Neural progenitor cell (in vitro differentiated cells): Measurements from ENCODE around the gene EFCAB6.

Experiments used
- EZH2 ChIP-seq: fragments of 200-600 bp; sonication (generic); IDR thresholded peaks from 2 replicates; pipeline ENCODE4 v1.6.1; 2017; ENCODE audit warnings: antibody characterized with exemption, mild to moderate bottlenecking, moderate library complexity
- EZH2phosphoT487 ChIP-seq: fragments of 200-600 bp; sonication (generic); IDR thresholded peaks from 2 replicates; pipeline ENCODE4 v1.6.1; 2017; ENCODE audit warnings: antibody characterized with exemption
- TF ChIP-seq, protein P1 (sequence below): fragments of 200-600 bp; sonication (generic); IDR thresholded peaks from 2 replicates; pipeline ENCODE4 v1.5.1; 2017; ENCODE audit warnings: antibody characterized with exemption, mild to moderate bottlenecking

DNA sequence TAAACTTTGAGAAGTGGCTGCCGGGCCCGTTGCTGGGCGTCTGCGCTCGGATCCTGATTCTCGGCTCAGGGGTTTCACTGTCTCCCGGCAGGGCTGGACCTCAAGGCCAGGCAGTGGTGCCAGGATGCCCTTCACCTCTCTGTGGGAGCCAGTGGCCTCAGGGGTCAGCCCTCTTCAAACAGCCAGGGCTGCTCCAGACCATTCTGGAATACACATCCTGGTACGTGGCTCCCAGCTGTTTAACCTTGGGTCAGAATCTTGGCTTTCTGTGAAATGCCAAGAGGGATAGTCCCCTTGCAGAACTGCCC is 329.8 kb downstream of the EFCAB6 start:
- TF ChIP-seq, protein P1, sequence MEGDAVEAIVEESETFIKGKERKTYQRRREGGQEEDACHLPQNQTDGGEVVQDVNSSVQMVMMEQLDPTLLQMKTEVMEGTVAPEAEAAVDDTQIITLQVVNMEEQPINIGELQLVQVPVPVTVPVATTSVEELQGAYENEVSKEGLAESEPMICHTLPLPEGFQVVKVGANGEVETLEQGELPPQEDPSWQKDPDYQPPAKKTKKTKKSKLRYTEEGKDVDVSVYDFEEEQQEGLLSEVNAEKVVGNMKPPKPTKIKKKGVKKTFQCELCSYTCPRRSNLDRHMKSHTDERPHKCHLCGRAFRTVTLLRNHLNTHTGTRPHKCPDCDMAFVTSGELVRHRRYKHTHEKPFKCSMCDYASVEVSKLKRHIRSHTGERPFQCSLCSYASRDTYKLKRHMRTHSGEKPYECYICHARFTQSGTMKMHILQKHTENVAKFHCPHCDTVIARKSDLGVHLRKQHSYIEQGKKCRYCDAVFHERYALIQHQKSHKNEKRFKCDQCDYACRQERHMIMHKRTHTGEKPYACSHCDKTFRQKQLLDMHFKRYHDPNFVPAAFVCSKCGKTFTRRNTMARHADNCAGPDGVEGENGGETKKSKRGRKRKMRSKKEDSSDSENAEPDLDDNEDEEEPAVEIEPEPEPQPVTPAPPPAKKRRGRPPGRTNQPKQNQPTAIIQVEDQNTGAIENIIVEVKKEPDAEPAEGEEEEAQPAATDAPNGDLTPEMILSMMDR, result no peak
- no peak for TF ChIP-seq EZH2
- no peak for TF ChIP-seq EZH2phosphoT487
